Measurements from ENCODE around the gene PDCD2. TPM values are rescaled to one million over a fixed set of nuclear protein-coding genes. Genes with fewer than 3 reads are reported as not detected.

Gene PDCD2
- total and polyA plus RNA-seq, 9 of the 15 experiments (the other 6 are each of a cell fraction or from before 2014, with no cell fraction given), result 67.3 to 430 (median 318) TPM

DNA sequence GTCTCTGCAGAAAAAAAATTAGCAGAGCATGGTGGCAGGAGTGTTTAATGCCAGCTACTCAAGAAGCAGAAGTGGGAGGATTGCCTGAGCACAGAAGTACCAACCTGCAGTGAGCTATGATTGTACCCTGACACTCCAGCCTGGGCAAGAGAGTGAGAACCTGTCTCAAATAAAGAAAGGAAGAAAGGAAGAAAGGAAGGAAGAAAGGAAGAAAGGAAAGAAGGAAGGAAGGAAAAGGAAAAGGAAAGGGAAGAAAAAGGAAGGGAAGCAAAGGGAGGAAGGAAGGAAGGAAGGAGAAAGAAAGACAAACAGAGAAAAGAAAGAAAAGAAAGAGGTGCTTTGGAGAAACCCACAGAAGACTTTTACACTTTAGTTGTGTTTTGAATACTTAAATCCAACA is 12.8 kb upstream of the PDCD2 start (continued):
- TF ChIP-seq ETV1 (tag; conservative IDR thresholded peaks at IDR 0.05; ENCODE audit: low read depth) (no peak), POLR2H (tag; IDR thresholded peaks at IDR 0.05; ENCODE audit: low read depth) (no peak), ID3 (CRISPR knock-in tag; IDR thresholded peaks at IDR 0.05) (no peak), ID3 (tag; IDR thresholded peaks at IDR 0.05) (no peak), ZNF512 (tag; IDR thresholded peaks at IDR 0.05) (peak; percentile 80), SP1 (CRISPR knock-in tag; IDR thresholded peaks at IDR 0.05) (no peak), HLTF (IDR thresholded peaks at IDR 0.05) (0 out of 2 replicates have a peak, but pooled peaks have one; percentile 28), NKRF (IDR thresholded peaks at IDR 0.05; ENCODE audit: borderline replicate concordance) (0 out of 2 replicates have a peak, but pooled peaks have one; percentile 26), LARP7 (IDR thresholded peaks at IDR 0.05) (peak; percentile 48; the same call in 1 of the 2 replicates), HINFP (tag; conservative IDR thresholded peaks at IDR 0.05; ENCODE audit: low read depth) (no peak), RAD51 (IDR thresholded peaks at IDR 0.05; ENCODE audit: borderline replicate concordance, low read depth) (no peak), MCM7 (IDR thresholded peaks at IDR 0.05) (0 out of 4 replicates have a peak, but pooled peaks of 1 of the 2 experiments have one; percentile 30), KLF13 (tag; IDR thresholded peaks at IDR 0.05; ENCODE audit: borderline replicate concordance, low read depth) (no peak), ZSCAN32 (CRISPR knock-in tag; IDR thresholded peaks at IDR 0.05) (no peak), ZBTB2 (IDR thresholded peaks at IDR 0.05) (no peak)
- TF ChIP-seq, protein P1, sequence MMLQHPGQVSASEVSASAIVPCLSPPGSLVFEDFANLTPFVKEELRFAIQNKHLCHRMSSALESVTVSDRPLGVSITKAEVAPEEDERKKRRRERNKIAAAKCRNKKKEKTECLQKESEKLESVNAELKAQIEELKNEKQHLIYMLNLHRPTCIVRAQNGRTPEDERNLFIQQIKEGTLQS (IDR thresholded peaks at IDR 0.05), result no peak
- TF ChIP-seq, protein P1 (CRISPR knock-in tag; conservative IDR thresholded peaks at IDR 0.05), result no peak

Data from K562 (cell line).